ENCODE measurements around the gene RASAL2. TPM values are rescaled to one million over a fixed set of nuclear protein-coding genes. Genes with fewer than 3 reads are reported as not detected.

The RASAL2 gene
- total RNA-seq, 1 experiment from 2014 or later, result 22.2 TPM

DNA sequence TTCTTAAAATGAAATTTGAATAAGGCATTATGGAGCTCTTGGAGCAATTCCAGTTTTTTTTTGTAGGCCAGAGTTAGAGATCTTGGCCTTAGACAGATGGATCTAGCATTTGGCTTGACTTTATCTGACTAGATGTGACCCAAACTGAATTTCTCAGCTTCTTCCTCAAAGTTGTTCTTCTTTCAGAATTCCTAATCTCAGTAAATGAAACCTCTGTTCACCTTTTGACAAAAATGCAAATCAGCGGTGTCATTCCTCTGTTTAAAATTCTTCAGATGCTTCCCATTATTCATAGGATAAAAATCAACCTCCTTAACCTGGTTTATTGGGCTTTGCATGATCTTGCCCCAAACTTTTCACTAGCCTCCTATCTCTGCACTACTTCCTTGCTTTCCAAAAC lies 177.6 kb downstream of the RASAL2 start:
- Histone ChIP-seq H3K79me2 (ENCODE audit: insufficient read depth, low read length) (no peaks in the 10 kb centered on the region; the same call in 1 of the 2 replicates), H3K27me3 (ENCODE audit: insufficient read depth, low read length) (no peaks in the 10 kb centered on the region), H4K91ac (ENCODE audit: insufficient read length, low read depth, low read length) (no peak overlapping the region), H3K14ac (ENCODE audit: insufficient read depth, low read length) (no peak overlapping the region), H2AFZ (ENCODE audit: low read length) (no peak overlapping the region), H3K9ac (ENCODE audit: extremely low read depth, insufficient read length, low read length) (no peak overlapping the region), H3K4me1 (ENCODE audit: insufficient read depth, low read length) (peaks cover 12% of the 10 kb centered on the region; the same call in 1 of the 2 replicates), H3K23ac (ENCODE audit: insufficient read length, low read depth, low read length) (no peak overlapping the region), H2BK15ac (ENCODE audit: low read depth, low read length) (no peak overlapping the region), H4K5ac (ENCODE audit: insufficient read length, low read depth, low read length) (no peak overlapping the region), H2BK5ac (ENCODE audit: insufficient read length, low read length) (no peak overlapping the region), H2AK5ac (ENCODE audit: insufficient read length, low read length) (no peak overlapping the region), H3K27ac (ENCODE audit: insufficient read length, low read depth, low read length) (no peak overlapping the region), H3K4me2 (ENCODE audit: insufficient read depth, insufficient read length, low read length) (no peak overlapping the region), H3K56ac (ENCODE audit: insufficient read length, low read depth, low read length) (no peak overlapping the region), H2BK12ac (ENCODE audit: insufficient read length, low read depth, low read length) (no peak overlapping the region), H2BK20ac (ENCODE audit: low read depth, low read length, poor library complexity, severe bottlenecking) (no peak overlapping the region), H3K4ac (ENCODE audit: low read depth, low read length) (no peak overlapping the region), H3K9me3 (ENCODE audit: control insufficient read depth, low read depth, low read length) (no peaks in the 10 kb centered on the region), H2BK120ac (ENCODE audit: low read depth, low read length, poor library complexity, severe bottlenecking) (no peak overlapping the region), H3K79me1 (ENCODE audit: insufficient read depth, low read depth, low read length, poor library complexity, severe bottlenecking) (no peaks in the 10 kb centered on the region), H4K8ac (replicated peaks; ENCODE audit: insufficient read length, low read depth, low read length) (no peak overlapping the region), H4K20me1 (ENCODE audit: control insufficient read depth, insufficient read depth, insufficient read length) (no peaks in the 10 kb centered on the region), H3K18ac (ENCODE audit: insufficient read length, low read depth, low read length) (no peak overlapping the region), H3K23me2 (ENCODE audit: insufficient read length, low read depth, low read length, poor library complexity, severe bottlenecking) (no peaks in the 10 kb centered on the region), H3T11ph (ENCODE audit: low read length) (no peak overlapping the region)
- WGBS (ENCODE audit: extremely low coverage, insufficient read length, low lambda C conversion rate), result no CpG with 5 or more reads among the region's 1 CpG
- TF ChIP-seq, protein P1, sequence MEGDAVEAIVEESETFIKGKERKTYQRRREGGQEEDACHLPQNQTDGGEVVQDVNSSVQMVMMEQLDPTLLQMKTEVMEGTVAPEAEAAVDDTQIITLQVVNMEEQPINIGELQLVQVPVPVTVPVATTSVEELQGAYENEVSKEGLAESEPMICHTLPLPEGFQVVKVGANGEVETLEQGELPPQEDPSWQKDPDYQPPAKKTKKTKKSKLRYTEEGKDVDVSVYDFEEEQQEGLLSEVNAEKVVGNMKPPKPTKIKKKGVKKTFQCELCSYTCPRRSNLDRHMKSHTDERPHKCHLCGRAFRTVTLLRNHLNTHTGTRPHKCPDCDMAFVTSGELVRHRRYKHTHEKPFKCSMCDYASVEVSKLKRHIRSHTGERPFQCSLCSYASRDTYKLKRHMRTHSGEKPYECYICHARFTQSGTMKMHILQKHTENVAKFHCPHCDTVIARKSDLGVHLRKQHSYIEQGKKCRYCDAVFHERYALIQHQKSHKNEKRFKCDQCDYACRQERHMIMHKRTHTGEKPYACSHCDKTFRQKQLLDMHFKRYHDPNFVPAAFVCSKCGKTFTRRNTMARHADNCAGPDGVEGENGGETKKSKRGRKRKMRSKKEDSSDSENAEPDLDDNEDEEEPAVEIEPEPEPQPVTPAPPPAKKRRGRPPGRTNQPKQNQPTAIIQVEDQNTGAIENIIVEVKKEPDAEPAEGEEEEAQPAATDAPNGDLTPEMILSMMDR (conservative IDR thresholded peaks at IDR 0.05), result no peak
- H3K36me3 Mint-ChIP-seq (ENCODE audit: insufficient read depth in 1 of 3, low read depth in 3 of 3), result no peaks in the 10 kb centered on the region; a peak in 1 of 7 replicates
- no peaks in the 10 kb centered on the region for H3K9me3 Mint-ChIP-seq
- H3K27me3 Mint-ChIP-seq (ENCODE audit: low read depth), result no peaks in the 10 kb centered on the region
- peaks cover 66 to 76% of the 10 kb centered on the region in 2 experiments for H3K4me1 Mint-ChIP-seq
- H3K4me3 Mint-ChIP-seq, result no peak overlapping the region
- H3K27ac Mint-ChIP-seq, result peak overlapping the region in 1 of 3 experiments; percentile 42; a peak in 3 of 7 replicates
- DNase-seq, result no peak
